ENCODE measurements around the gene TST. TPM values are rescaled to one million over a fixed set of nuclear protein-coding genes. Genes with fewer than 3 reads are reported as not detected.

Gene TST
- total and polyA plus RNA-seq, 2 of the 8 experiments (the other 6 are each of a cell fraction or from before 2014, with no cell fraction given) = 22.6 to 61.6 TPM

- TF ChIP-seq E2F6 (IDR thresholded peaks at IDR 0.05) (peak; percentile 57; the same call in 1 of the 2 replicates), GTF2F1 (IDR thresholded peaks at IDR 0.05; ENCODE audit: borderline replicate concordance, low read depth, low read length) (no peak), JUN (IDR thresholded peaks at IDR 0.05; ENCODE audit: low read depth, low read length) (no peak), POU5F1 (IDR thresholded peaks at IDR 0.05; ENCODE audit: low read depth, low read length) (no peak), KDM4A (IDR thresholded peaks at IDR 0.05; ENCODE audit: low read depth, low read length, severe bottlenecking) (peak; percentile 85), BCL11A (IDR thresholded peaks at IDR 0.05; ENCODE audit: low read depth in 2 of 2, low read length in 2 of 2) (no peak), ZNF274 (IDR thresholded peaks at IDR 0.05; ENCODE audit: borderline replicate concordance, extremely low read depth, low read length) (no peak), POLR2AphosphoS5 (IDR thresholded peaks at IDR 0.05; ENCODE audit: low read depth, low read length) (0 out of 2 replicates have a peak, but pooled peaks have one; percentile 33), BACH1 (IDR thresholded peaks at IDR 0.05; ENCODE audit: low read length) (no peak), ASH2L (IDR thresholded peaks at IDR 0.05; ENCODE audit: low read length) (no peak)
- TF ChIP-seq, protein P1, sequence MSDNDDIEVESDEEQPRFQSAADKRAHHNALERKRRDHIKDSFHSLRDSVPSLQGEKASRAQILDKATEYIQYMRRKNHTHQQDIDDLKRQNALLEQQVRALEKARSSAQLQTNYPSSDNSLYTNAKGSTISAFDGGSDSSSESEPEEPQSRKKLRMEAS (IDR thresholded peaks at IDR 0.05) = peak; percentile 72
Observed at GRCh38 chr22:37068859-37069258, 49.6 kb upstream of the TST start (continued).

Data from H1 (cell line).